IMR-90 (cell line): ENCODE results near the gene FBXO5. TPM values are rescaled to one million over a fixed set of nuclear protein-coding genes. Genes with fewer than 3 reads are reported as not detected.

Source experiments
- ATAC-seq: fragments of 200-7000 bp; cut with Tn5 transposase; 2 replicates; pipeline ENCODE4 v1.9.1; 2020; ENCODE audit warnings: low read depth, mild to moderate bottlenecking, moderate library complexity
- BruUV-seq: library from RNA; stranded (reverse); fragments of 400-500 nt; replicated peaks from 2 replicates; lab custom pipeline; 2021; lab: Mats Ljungman, UMichigan
- CTCF ChIA-PET: fragments of 300-600 bp; formaldehyde crosslinking; extraction: SDS; loops from one replicate; lab custom pipeline; 2021; ENCODE audit warnings: antibody characterized with exemption; lab: Yijun Ruan, JAX
- POLR2A ChIA-PET: fragments of 300-600 bp; sonication (Branson Sonifier 250); formaldehyde crosslinking; loops from one replicate; lab custom pipeline; 2022; ENCODE audit warnings: antibody characterized with exemption; ENCODE audit not compliant: unreplicated experiment; lab: Charles Lee
- DNase-seq: peaks from one replicate; pipeline ENCODE4 v3.0.0; 2013
- H2AFZ ChIP-seq: replicated peaks from 2 replicates; pipeline ENCODE3; 2013; ENCODE audit warnings: low read length, mild to moderate bottlenecking; ENCODE audit not compliant: poor library complexity
- H2AK5ac ChIP-seq: 2 replicates; pipeline ENCODE4 v1.6.1; 2013; ENCODE audit warnings: low read depth, low read length, inconsistent platforms
- H2AK9ac ChIP-seq: replicated peaks from 2 replicates; pipeline ENCODE3; 2013; ENCODE audit warnings: mild to moderate bottlenecking, low read depth, low read length, moderate library complexity; ENCODE audit not compliant: poor library complexity
- H2BK120ac ChIP-seq: 2 replicates; pipeline ENCODE4 v1.6.1; 2013; ENCODE audit warnings: low read depth, low read length, inconsistent platforms
- H2BK15ac ChIP-seq: 3 replicates; pipeline ENCODE4 v1.6.1; 2013; ENCODE audit warnings: low read depth, low read length, inconsistent platforms
- H2BK20ac ChIP-seq: 2 replicates; pipeline ENCODE4 v1.6.1; 2013; ENCODE audit warnings: low read depth, mild to moderate bottlenecking, inconsistent platforms, low read length, moderate library complexity
- H2BK5ac ChIP-seq: 2 replicates; pipeline ENCODE4 v1.6.1; 2013; ENCODE audit warnings: mild to moderate bottlenecking, low read depth, low read length, inconsistent platforms; ENCODE audit not compliant: poor library complexity, severe bottlenecking
- H3K14ac ChIP-seq: replicated peaks from 2 replicates; pipeline ENCODE4 v1.6.1; 2013; ENCODE audit warnings: low read depth, low read length, inconsistent platforms
- H3K18ac ChIP-seq: 2 replicates; pipeline ENCODE4 v1.6.1; 2013; ENCODE audit warnings: low read depth, low read length, control low read depth
- H3K23ac ChIP-seq: 2 replicates; pipeline ENCODE4 v1.6.1; 2013; ENCODE audit warnings: low read depth, low read length, inconsistent platforms
- H3K27ac ChIP-seq: 2 replicates; pipeline ENCODE4 v1.5.1; 2013; ENCODE audit warnings: mild to moderate bottlenecking, control low read depth, low read length; ENCODE audit not compliant: insufficient read depth
- H3K27me3 ChIP-seq: 2 replicates; pipeline ENCODE4 v1.6.1; 2013; ENCODE audit warnings: low read length; ENCODE audit not compliant: control insufficient read depth, insufficient read depth
- H3K36me3 ChIP-seq: 2 replicates; pipeline ENCODE4 v1.6.1; 2013; ENCODE audit warnings: low read length, mixed read lengths; ENCODE audit not compliant: control insufficient read depth, insufficient read depth
- H3K4ac ChIP-seq: 2 replicates; pipeline ENCODE4 v1.6.1; 2013; ENCODE audit warnings: low read depth, low read length, inconsistent platforms
- H3K4me1 ChIP-seq: 2 replicates; pipeline ENCODE4 v1.6.1; 2013; ENCODE audit warnings: low read length, mixed read lengths; ENCODE audit not compliant: control insufficient read depth, insufficient read depth
- H3K4me2 ChIP-seq: 2 replicates; pipeline ENCODE4 v1.6.1; 2013; ENCODE audit warnings: low read depth, mild to moderate bottlenecking, control low read depth, low read length, moderate library complexity
- H3K4me3 ChIP-seq: 2 replicates; pipeline ENCODE4 v1.5.1; 2013; ENCODE audit warnings: low read depth, mild to moderate bottlenecking, control low read depth, low read length, moderate library complexity; ENCODE audit not compliant: insufficient read depth
- H3K56ac ChIP-seq: 2 replicates; pipeline ENCODE4 v1.6.1; 2013; ENCODE audit warnings: low read length, inconsistent platforms; ENCODE audit not compliant: insufficient read depth; ENCODE audit errors: extremely low read depth
- H3K79me1 ChIP-seq, 2 experiments: 2 replicates each; pipeline ENCODE4 v1.6.1; 2013; ENCODE audit warnings: low read length in 2 of 2, inconsistent platforms in 1 of 2, low read depth in 1 of 2
- H3K9ac ChIP-seq: 2 replicates; pipeline ENCODE4 v1.6.1; 2013; ENCODE audit warnings: low read depth, low read length, control low read depth
- H3K9me1 ChIP-seq: 2 replicates; pipeline ENCODE4 v1.6.1; 2013; ENCODE audit warnings: low read length, inconsistent platforms; ENCODE audit not compliant: insufficient read depth
- H3K9me3 ChIP-seq: 2 replicates; pipeline ENCODE4 v1.6.1; 2013; ENCODE audit warnings: low read length; ENCODE audit not compliant: control insufficient read depth, insufficient read depth
- H4K20me1 ChIP-seq: 2 replicates; pipeline ENCODE4 v1.6.1; 2013; ENCODE audit warnings: low read length, inconsistent platforms; ENCODE audit not compliant: insufficient read depth
- H4K5ac ChIP-seq: 2 replicates; pipeline ENCODE4 v1.6.1; 2013; ENCODE audit warnings: mild to moderate bottlenecking, low read depth, low read length, control low read depth
- H4K8ac ChIP-seq, 2 experiments: 2 replicates each; pipeline ENCODE4 v1.6.1; 2013; ENCODE audit warnings: low read depth in 2 of 2, low read length in 2 of 2, control low read depth in 1 of 2, inconsistent platforms in 1 of 2
- H4K91ac ChIP-seq: 2 replicates; pipeline ENCODE4 v1.6.1; 2013; ENCODE audit warnings: low read depth, low read length, inconsistent platforms; ENCODE audit not compliant: insufficient read depth
- CHD1 ChIP-seq: IDR thresholded peaks from 2 replicates; pipeline ENCODE4 v1.6.1; 2012; ENCODE audit warnings: low read depth, low read length, improper control_type of control experiment
- ELK1 ChIP-seq: fragments of 150-350 bp; IDR thresholded peaks from 2 replicates; pipeline ENCODE4 v1.6.1; 2016; ENCODE audit warnings: low read depth, mild to moderate bottlenecking, low read length, moderate library complexity, borderline replicate concordance
- MAFK ChIP-seq: IDR thresholded peaks from 2 replicates; pipeline ENCODE4 v1.6.1; 2012; ENCODE audit warnings: low read depth, low read length, improper control_type of control experiment
- MAZ ChIP-seq: IDR thresholded peaks from 2 replicates; pipeline ENCODE4 v1.6.1; 2012; ENCODE audit warnings: low read depth, mild to moderate bottlenecking, low read length, improper control_type of control experiment, moderate library complexity, borderline replicate concordance
- MXI1 ChIP-seq: IDR thresholded peaks from 2 replicates; pipeline ENCODE4 v1.6.1; 2012; ENCODE audit warnings: low read depth, mild to moderate bottlenecking, low read length, moderate library complexity, borderline replicate concordance
- NFE2L2 ChIP-seq: fragments of 150-350 bp; IDR thresholded peaks from 2 replicates; pipeline ENCODE4 v1.6.1; 2016; ENCODE audit warnings: low read depth, mild to moderate bottlenecking, low read length
- POLR2A ChIP-seq: IDR thresholded peaks from 2 replicates; pipeline ENCODE4 v1.6.1; 2012; ENCODE audit warnings: mild to moderate bottlenecking, low read depth, low read length
- RAD21 ChIP-seq: IDR thresholded peaks from 2 replicates; pipeline ENCODE4 v1.6.1; 2012; ENCODE audit warnings: low read length, improper control_type of control experiment
- RCOR1 ChIP-seq: IDR thresholded peaks from 2 replicates; pipeline ENCODE4 v1.6.1; 2012; ENCODE audit warnings: mild to moderate bottlenecking, low read length, improper control_type of control experiment; ENCODE audit not compliant: insufficient replicate concordance
- WGBS, 2 experiments: methylation state at CpG; one replicate each; pipeline versions ENCODE4 v1.1.5 to v1.1.7; 2013; ENCODE audit warnings: missing lambda C conversion rate in 2 of 2; ENCODE audit not compliant: insufficient read length in 1 of 2; ENCODE audit errors: extremely low coverage in 2 of 2; 5-methylcytosine and 5-hydroxymethylcytosine counted together
- dilution Hi-C: fragments of 300-500 bp; cut with HindIII; formaldehyde crosslinking; loops from one replicate; pipeline ENCODE4 v1.14.3; 2018; ENCODE audit warnings: low sequenced_read_pairs; ENCODE audit not compliant: unreplicated experiment
- in situ Hi-C: fragments of 300-500 bp; cut with MboI; formaldehyde crosslinking; loops from 3 replicates; pipeline ENCODE4 v1.14.3; 2019; ENCODE audit warnings: low sequenced_read_pairs, inconsistent platforms, mixed read lengths
- intact Hi-C: fragments of 100-400 bp; cut with micrococcal nuclease; formaldehyde crosslinking; loops from 2 replicates; pipeline ENCODE4 v1.10.0; 2022
- polyA plus RNA-seq, 3 experiments: library from polyadenylated mRNA; depleted of rRNA; stranded (reverse); fragments of >200 nt; gene quantifications; 2 replicates each; pipeline ENCODE4 v1.2.3, GENCODE V29; 2012; ENCODE audit warnings: low replicate concordance in 1 of 3
- total RNA-seq: library from RNA; depleted of rRNA; stranded (reverse); fragments of >200 nt; gene quantifications from 2 replicates; pipeline ENCODE4 v1.2.3, GENCODE V29; 2012

Gene FBXO5
- total and polyA plus RNA-seq, 2 of the 4 experiments (the other 2 are of a cell fraction), result 11.8 to 16.7 TPM

- Histone ChIP-seq H3K9me3 (no peaks in the 10 kb centered on the region), H4K91ac (peak within 1 kb of the TSS; percentile 61), H3K56ac (peak within 1 kb of the TSS; percentile 63), H3K36me3 (no peaks in the 10 kb centered on the region), H3K23ac (peak within 1 kb of the TSS; percentile 79), H2AK5ac (peak within 1 kb of the TSS; percentile 2; the same call in 1 of the 2 replicates), H3K79me1 (peaks cover 3 to 10% of the 10 kb centered on the region in 2 experiments; a peak in 2 of 4 replicates), H3K14ac (peak within 1 kb of the TSS; percentile 47), H2AFZ (peak within 1 kb of the TSS; percentile 90), H2BK20ac (no peak within 1 kb of the TSS), H4K8ac (peak within 1 kb of the TSS; percentile 41 to 79), H2BK5ac (peak within 1 kb of the TSS; percentile 62), H3K9ac (peak within 1 kb of the TSS; percentile 92), H3K27ac (peak within 1 kb of the TSS; percentile 76), H3K27me3 (no peaks in the 10 kb centered on the region), H3K18ac (peak within 1 kb of the TSS; percentile 10), H2BK120ac (0 out of 2 replicates have a peak within 1 kb of the TSS, but pooled peaks have one; percentile 9), H4K20me1 (peaks cover 19% of the 10 kb centered on the region; the same call in 1 of the 2 replicates), H3K4ac (peak within 1 kb of the TSS; percentile 47), H2AK9ac (peak within 1 kb of the TSS; percentile 87), H3K4me2 (peak within 1 kb of the TSS; percentile 98), H3K4me1 (peaks cover 3% of the 10 kb centered on the region; the same call in 1 of the 2 replicates), H3K4me3 (peak within 1 kb of the TSS; percentile 79), H4K5ac (peak within 1 kb of the TSS; percentile 33), H2BK15ac (no peak within 1 kb of the TSS), H3K9me1 (no peaks in the 10 kb centered on the region)
- TF ChIP-seq NFE2L2 (no peak), MAFK (no peak), ELK1 (no peak), RCOR1 (no peak), CHD1 (no peak), POLR2A (peak; percentile 80), RAD21 (no peak), MAZ (no peak), MXI1 (0 out of 2 replicates have a peak, but pooled peaks have one; percentile 10)
- ChIA-PET POLR2A (no interaction called here), CTCF (no interaction called here)
- BruUV-seq, result no TSS peak
- in situ Hi-C loops (no loop called here), intact Hi-C loops (no loop called here), dilution Hi-C loops (no loop called here)
- ATAC-seq (peak; percentile 95), DNase-seq (peak; percentile 97)
- WGBS, 2 experiments, result 0% methylated on average over 10 of the region's 52 CpGs; no CpG with 5 or more reads in 1 of the 2 experiments
These were observed 19.9 kb upstream of the FBXO5 start, which contains the start of gene MTRF1L for GRCh38 chr6:153002613-153003365. MTRF1L (minus strand) TSS chr6:153002709; CDS start chr6:153002685, 24 bp downstream.
